KOPT-K1 (cell line): ENCODE results near the gene MLH3.
"Not testable (repeated sequence)": the region's sequence is repeated elsewhere in the genome, so short reads cannot be mapped to it uniquely, and the experiment has no call there.

Experiments
- H3K27ac ChIP-seq: fragments of 200-600 bp; sonication (generic); 2 replicates; pipeline ENCODE4 v1.5.1; 2016; ENCODE audit warnings: antibody characterized with exemption, mild to moderate bottlenecking, low read depth, low read length; ENCODE audit not compliant: poor library complexity, severe bottlenecking
- H3K36me3 ChIP-seq: fragments of 200-600 bp; sonication (generic); 2 replicates; pipeline ENCODE4 v1.5.1; 2017; ENCODE audit warnings: antibody characterized with exemption, mild to moderate bottlenecking, low read length, moderate library complexity; ENCODE audit not compliant: insufficient read depth
- H3K9me3 ChIP-seq: fragments of 200-600 bp; sonication (generic); 2 replicates; pipeline ENCODE4 v1.5.1; 2017; ENCODE audit warnings: antibody characterized with exemption, low read length, mild to moderate bottlenecking; ENCODE audit not compliant: insufficient read depth, poor library complexity, severe bottlenecking

Gene MLH3

DNA sequence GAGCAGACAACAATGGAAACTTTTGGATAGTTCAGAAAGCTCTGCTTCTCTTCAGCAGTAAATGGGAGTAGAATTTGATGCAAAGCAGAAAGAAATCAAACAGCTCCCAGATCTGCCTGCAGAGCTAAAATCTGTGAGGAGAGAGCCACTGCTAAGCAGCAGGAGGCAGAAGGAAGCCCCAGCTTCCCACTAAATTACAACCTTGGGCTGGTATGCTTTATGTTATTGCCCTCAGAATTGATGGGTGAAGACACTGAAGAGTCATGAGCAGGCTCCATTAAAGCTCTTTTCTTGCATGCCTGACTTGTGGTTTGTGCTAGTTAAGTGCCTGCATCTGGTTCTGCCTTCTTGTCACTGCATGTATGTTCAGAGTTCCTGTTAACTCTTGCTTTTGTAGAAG lies 26.5 kb upstream of the MLH3 start:
- no peak overlapping the region for H3K27ac ChIP-seq
- H3K9me3 ChIP-seq, result no peaks in the 10 kb centered on the region
- peaks cover 19% of the 10 kb centered on the region for H3K36me3 ChIP-seq

DNA sequence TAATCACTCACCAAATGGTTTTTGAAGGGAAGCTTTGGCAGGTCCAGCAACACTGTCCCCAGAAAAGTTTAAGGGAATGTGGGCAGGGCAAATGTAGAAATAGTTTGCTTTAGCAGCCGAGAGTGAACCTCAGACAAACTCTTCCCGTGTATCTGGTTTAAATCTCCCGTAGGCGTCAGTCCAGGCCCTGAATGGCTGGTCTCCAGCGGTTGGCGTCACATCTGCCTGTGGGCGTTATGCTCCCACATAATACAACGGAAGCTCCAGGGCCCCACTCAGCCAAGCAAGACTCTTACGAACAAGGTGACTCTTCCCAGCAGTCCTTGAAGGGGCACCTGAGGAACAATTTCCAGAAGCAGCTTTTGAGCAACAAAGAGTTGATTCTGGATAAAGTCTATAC lies 19.1 kb upstream of the MLH3 start:
- no peaks in the 10 kb centered on the region for H3K9me3 ChIP-seq
- no peak overlapping the region for H3K27ac ChIP-seq

DNA sequence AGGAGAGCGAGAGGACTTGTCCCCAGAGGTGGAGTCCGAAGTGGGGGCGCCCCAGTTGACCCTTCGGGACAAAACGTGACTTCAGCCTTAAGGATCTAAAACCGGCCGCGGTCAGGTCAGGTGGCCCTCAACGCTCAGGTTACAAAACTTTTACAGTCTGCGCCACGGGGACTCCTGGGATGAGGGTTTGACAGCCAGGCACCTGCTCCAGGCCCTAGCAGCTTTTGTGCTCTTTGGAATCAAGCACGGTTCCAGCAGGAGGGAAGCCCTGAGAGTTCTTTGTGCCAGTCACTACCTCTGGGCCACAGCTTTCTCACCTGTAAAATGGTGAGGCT lies 18.5 kb upstream of the MLH3 start:
- H3K36me3 ChIP-seq, result no peaks in the 10 kb centered on the region
- no peak overlapping the region for H3K27ac ChIP-seq
- H3K9me3 ChIP-seq, result no peaks in the 10 kb centered on the region

More for the DNA sequence above, 19.1 kb upstream of the MLH3 start:
- no peaks in the 10 kb centered on the region for H3K36me3 ChIP-seq

DNA sequence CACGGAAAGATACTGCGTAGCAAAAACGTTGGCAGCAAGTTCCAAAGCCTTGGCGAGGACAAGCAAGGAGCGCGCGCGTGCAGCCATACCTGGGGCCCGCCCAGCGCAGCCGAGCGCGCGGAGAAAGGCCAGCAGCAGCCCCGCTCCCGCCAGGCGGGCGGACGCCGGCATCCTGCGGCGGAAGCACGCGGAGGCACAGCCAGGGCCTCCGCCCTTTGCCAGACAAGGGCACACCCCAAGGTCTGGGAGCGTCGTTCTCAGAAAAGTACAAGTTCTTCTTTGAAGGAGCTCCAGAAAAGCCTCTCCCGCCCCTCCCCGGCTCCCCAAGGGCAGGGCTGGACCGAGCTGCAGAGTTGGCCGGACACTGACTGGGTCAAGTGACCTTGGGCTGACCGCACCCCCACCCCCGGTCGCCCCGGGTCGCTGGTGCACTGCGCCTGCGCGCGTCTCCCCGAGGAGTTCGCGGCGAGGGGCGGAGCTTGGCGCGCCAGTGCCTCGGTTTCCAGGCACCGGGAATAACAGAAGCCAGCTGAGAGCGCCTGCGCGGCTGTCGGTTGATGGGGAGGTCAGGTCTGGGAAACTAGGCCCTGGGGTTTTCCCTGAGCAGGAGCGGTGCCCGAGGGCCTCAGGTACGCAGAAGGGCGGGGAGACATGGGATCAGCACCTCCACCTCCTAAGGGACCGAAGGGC lies 18.0 kb upstream of the MLH3 start, which contains the start of gene ZC2HC1C:
Gene ZC2HC1C (plus strand): TSS at position 521 of the 690 bp plus-strand sequence. CDS start 933 bp downstream, outside the sequence.
- Histone ChIP-seq H3K27ac (peak within 1 kb of the TSS; percentile 13), H3K36me3 (no peaks in the 10 kb centered on the region)

DNA sequence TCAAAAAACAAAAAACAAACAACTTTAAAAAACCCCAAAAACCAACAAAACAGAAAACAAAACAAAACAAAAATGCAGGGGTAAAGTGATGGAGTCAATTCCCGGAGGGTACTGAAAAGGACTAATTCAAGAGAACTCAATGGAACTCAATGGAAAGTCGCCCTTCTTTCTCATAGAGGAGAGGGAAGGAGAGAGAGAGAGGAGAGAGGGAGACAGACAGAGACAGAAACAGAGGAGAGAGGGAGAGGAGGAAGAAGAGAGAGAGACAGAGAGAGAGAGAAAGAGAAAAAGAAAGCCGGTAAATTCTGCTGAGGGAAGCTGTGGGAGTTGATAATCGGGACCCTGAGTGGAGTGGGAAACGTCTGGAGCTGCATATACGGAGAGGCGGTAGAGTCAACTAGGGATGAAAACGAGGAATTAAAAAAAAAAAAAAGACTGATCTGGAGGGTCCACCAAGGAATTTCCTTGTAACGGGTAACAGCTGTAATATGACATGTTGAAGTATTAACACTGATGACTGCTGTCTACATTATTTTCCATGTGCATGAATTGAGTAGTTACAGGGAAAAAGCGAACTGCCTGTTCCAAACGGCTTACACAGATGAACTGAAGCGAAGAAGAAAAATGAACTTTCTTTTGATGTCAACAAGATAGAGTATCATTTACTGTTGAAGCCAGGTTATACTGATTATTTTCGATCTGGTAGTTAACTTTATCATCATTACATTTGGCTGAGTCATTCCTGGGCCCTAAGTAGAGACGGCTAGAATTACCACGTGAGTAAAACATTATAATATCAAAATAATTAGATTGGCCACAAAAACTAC lies 17.2 kb upstream of the MLH3 start:
- H3K36me3 ChIP-seq, result no peaks in the 10 kb centered on the region
- H3K27ac ChIP-seq, result peak overlapping the region; percentile 13
- H3K9me3 ChIP-seq, result no peaks in the 10 kb centered on the region

More for the DNA sequence above, 18.0 kb upstream of the MLH3 start, which contains the start of gene ZC2HC1C:
- H3K9me3 ChIP-seq, result no peaks in the 10 kb centered on the region

DNA sequence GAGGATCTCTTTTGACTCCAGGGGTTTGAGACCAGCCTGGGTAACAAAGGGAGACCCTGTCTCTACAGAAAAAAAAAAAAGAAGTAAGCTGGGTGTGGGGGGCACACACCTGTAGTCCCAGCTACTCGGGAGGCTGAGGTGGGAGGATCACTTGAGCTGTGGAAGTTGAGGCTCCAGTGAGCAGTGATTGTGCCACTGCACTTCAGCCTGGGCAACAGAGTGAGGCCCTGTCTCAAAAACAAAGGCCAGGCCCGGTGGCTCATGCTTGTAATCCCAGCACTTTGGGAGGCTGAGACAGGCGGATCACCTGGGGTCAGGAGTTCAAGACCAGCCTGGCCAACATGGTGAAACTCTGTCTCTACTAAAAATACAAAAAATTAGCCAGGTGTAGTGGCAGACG lies 16.5 kb upstream of the MLH3 start:
- H3K9me3 ChIP-seq, H3K27ac ChIP-seq, H3K36me3 ChIP-seq: not testable (repeated sequence)

DNA sequence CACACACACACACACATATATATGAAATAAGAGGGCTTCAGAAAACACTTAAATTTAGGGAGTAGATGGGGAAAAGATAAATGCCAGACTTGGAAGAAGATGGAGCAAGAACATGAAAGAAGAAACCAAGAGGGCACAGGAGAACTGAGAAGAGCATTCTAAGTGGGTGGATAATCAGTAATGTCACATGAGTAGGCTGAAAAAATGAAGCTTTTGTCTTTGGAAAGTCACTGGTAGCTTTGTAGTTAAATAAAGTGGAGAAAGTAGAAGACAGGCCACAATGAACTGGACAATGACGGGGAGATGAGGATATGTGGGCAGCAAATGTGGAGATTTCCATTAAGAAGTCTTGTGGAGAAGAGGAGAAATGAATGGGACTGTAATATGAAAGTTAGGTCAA lies 15.9 kb upstream of the MLH3 start:
- Histone ChIP-seq H3K27ac (no peak overlapping the region), H3K9me3 (no peaks in the 10 kb centered on the region), H3K36me3 (no peaks in the 10 kb centered on the region)

DNA sequence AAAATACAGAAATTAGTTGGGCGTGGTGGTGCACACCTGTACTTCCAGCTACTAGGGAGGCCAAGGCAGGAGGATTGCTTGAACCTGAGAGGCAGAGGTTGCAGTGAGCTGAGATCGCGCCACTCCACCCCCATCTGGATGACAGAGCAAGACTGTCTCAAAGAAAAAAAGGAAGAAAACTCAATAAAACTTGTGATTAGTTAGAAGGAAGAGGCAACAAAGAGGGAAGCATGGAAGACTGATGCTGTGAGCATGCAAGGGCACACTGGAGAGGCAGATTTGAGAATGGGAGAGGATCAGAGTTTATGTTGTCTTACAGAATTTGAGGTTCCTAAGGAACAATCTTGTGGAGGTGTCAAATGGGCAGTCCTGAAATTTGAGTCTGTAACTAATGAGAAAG lies 15.4 kb upstream of the MLH3 start:
- Histone ChIP-seq H3K27ac (no peak overlapping the region), H3K36me3 (peaks cover under 1% of the 10 kb centered on the region; the same call in 1 of the 2 replicates), H3K9me3 (no peaks in the 10 kb centered on the region)

DNA sequence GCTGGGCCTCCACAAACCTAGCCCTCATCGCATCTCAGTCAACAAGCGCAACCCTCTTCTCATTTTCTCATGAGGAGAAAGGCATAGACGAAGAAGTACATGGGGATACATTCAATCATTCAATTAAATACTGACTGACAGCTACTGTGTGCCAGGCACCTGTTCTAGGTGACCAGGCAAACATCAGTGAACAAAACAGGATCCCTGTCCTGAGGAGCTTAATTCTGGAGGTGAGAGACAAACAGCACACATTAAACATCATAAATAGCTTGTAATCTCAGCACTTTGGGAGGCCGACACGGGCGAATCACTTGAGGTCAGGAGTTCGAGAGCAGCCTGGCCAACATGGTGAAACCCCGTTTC lies 12.9 kb upstream of the MLH3 start:
- peaks cover 4% of the 10 kb centered on the region for H3K9me3 ChIP-seq
- H3K27ac ChIP-seq, result peak overlapping the region; percentile 79
- H3K36me3 ChIP-seq, result peaks cover 25% of the 10 kb centered on the region

DNA sequence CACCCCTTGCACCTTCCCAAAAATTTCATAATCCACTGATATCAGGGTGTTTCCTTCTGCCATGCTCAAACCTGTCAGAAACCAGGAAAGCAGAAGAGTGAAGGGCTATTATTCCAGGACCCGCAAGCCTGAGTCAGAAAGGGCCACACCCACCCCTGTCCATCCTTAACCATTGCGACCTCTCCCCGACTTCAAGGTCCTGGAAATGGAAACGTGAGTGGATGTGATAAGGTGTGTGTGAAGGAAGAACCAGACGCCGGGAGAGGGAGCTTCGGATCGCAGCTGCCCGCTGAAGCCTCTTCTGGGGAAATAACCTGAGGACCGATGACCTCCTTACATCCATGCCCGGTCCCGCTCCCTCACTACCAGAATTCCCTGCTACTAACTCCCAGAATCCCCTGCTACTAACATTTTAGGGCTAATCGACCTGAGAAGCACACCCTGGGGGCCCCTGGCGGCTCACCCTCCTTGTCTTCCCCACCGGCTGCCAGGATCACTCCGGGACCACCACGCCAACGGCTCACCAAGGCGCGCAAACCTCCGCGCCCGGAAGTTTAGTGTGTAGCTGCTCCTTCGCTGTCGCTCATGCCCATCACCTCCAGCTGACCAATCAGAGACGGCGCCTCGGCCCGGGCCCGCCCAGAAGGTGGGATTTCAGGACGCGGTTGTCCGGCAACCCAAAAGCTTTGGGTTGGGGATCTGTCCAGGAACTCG lies 12.4 kb upstream of the MLH3 start, which contains the start of gene ACYP1:
Gene ACYP1 (minus strand): TSS at position 534 of the 714 bp plus-strand sequence. CDS start 471 bp downstream, at position 63.
- H3K36me3 ChIP-seq, result peaks cover 31% of the 10 kb centered on the region
- peak within 1 kb of the TSS; percentile 79 for H3K27ac ChIP-seq
- peaks cover 4% of the 10 kb centered on the region for H3K9me3 ChIP-seq

DNA sequence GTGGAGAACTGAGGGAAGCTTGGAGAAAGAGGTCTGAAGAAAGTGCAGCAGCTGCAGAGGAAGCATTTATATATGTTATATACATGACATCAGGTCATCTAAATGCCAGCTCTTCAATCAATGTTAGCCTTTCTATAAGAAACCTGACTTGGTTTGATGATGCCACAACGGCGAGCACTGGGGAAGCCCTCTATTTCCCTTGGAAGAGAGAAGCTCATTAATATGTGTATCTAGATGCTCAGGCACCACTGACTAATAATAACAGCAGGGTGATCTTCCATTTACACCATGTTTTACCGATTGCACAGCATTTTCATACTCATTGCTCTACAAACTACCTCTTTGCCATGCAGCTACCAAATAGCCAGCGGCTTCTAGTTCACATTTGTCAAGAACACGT lies 11.7 kb upstream of the MLH3 start:
- peaks cover 4% of the 10 kb centered on the region for H3K9me3 ChIP-seq
- H3K36me3 ChIP-seq, result peaks cover 34% of the 10 kb centered on the region
- H3K27ac ChIP-seq, result peak overlapping the region; percentile 79

DNA sequence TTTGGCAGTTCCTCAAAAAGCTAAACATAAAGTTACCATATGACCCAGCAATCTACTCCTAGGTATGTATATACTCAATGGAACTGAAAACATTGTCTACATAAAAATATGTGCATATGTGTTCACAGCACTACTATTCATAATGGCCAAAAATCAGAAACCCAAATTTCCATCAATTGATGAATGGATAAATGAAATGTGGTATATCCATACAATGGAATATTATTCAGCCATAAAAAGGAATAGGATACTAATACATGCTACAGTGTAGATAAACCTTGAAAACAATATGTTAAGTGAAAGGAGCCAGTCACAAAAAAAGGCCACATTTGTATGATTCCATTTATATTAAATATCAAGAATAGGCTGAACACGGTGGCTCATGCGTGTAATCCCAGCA lies 9.2 kb upstream of the MLH3 start:
- Histone ChIP-seq H3K9me3 (peaks cover 4% of the 10 kb centered on the region), H3K36me3 (peaks cover 44% of the 10 kb centered on the region), H3K27ac (no peak overlapping the region)

DNA sequence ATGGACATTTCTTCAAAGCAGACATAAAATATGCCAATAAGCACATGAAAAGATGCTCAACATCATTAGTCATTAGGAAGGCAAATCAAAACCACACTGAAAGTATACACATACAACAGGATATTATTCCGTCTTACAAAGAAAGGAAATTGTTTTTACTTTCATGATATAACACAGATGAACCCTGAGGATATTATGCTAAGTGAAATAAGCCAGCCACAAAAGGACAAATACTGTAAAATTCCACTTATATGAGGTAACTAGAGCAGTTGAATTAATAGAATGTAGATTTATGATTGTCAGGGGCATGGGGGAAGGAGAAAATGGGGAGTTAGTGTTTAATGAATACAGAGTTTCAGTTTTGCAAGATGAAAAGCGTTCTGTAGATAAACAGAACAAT lies 8.4 kb upstream of the MLH3 start:
- H3K9me3 ChIP-seq, result peaks cover 4% of the 10 kb centered on the region
- H3K27ac ChIP-seq, result no peak overlapping the region
- peaks cover 51% of the 10 kb centered on the region for H3K36me3 ChIP-seq

DNA sequence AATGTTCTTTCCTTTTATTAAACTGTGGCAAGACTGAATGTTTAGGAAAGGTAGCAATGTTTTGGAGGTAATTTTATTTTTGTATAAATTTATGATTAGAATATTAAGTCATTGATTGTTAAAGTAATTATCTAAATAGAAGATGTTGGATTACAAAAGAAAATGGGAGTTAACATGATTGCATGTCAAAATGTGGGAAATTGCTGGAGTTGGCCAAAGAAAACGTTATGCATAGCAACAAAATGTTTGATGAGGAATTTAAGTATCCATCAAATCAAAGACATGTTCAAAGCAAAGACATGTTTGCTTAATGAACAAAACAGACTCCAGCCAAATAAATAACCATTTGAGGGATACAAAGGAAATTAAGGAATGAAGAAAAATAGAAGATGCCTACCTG lies 3.2 kb upstream of the MLH3 start:
- no peaks in the 10 kb centered on the region for H3K9me3 ChIP-seq
- peaks cover 39% of the 10 kb centered on the region for H3K36me3 ChIP-seq
- no peak overlapping the region for H3K27ac ChIP-seq
